Measurements from ENCODE around the gene PIGR. TPM values are rescaled to one million over a fixed set of nuclear protein-coding genes. Genes with fewer than 3 reads are reported as not detected.

PIGR gene
- polyA plus RNA-seq, 1 donor (not counting 4 experiments of a cell fraction or from before 2014, with no cell fraction given): 0.01 TPM

- Histone ChIP-seq H3K27me3 (ENCODE audit: control insufficient read depth, extremely low read depth, insufficient read depth, low read length) (no peaks in the 10 kb centered on the region), H3K36me3 (ENCODE audit: control insufficient read depth in 2 of 2, extremely low read depth in 1 of 2, insufficient read depth in 2 of 2, low read length in 2 of 2) (peaks cover 0 to 17% of the 10 kb centered on the region in 2 experiments), H3K79me2 (ENCODE audit: control insufficient read depth, insufficient read depth, low read length) (peaks cover 5% of the 10 kb centered on the region), H3K9ac (ENCODE audit: control insufficient read depth, extremely low read depth, insufficient read depth, low read length) (peak overlapping the region; percentile 23), H3K9me1 (ENCODE audit: control insufficient read depth, extremely low read depth, insufficient read depth, low read length) (no peaks in the 10 kb centered on the region), H3K4me3 (ENCODE audit: control insufficient read depth in 2 of 3, extremely low read depth in 1 of 3, insufficient read depth in 2 of 3, low read depth in 1 of 3, low read length in 3 of 3) (no peak overlapping the region), H3K4me1 (ENCODE audit: control insufficient read depth, extremely low read depth, insufficient read depth, low read length) (peaks cover 45% of the 10 kb centered on the region), H3K4me2 (ENCODE audit: control insufficient read depth, extremely low read depth, insufficient read depth, low read depth, low read length) (peak overlapping the region; percentile 13), H4K20me1 (ENCODE audit: control insufficient read depth, extremely low read depth, insufficient read depth, low read length) (no peaks in the 10 kb centered on the region), H3K27ac (ENCODE audit: control insufficient read depth, insufficient read depth, low read length) (peak overlapping the region; percentile 91), H3K9me3 (ENCODE audit: control insufficient read depth, low read depth, low read length) (no peaks in the 10 kb centered on the region), H2AFZ (ENCODE audit: control insufficient read depth, low read length) (no peak overlapping the region)
- dilution Hi-C loops (cut with MboI; ENCODE audit: extremely low pct_ligation_motif_present, low sequenced_read_pairs): no loop called here
- no peak for FAIRE-seq
- DNase-seq (ENCODE audit: low read depth, low spot score): no peak
- TF ChIP-seq EZH2 (IDR thresholded peaks at IDR 0.05; ENCODE audit: low read length): no peak
- no peak for TF ChIP-seq CTCF (optimal IDR thresholded peaks at IDR 0.05 in 1 of 3, IDR thresholded peaks at IDR 0.05 in 1 of 3, conservative IDR thresholded peaks at IDR 0.05 in 1 of 3; ENCODE audit: extremely low read depth in 1 of 3, insufficient read depth in 2 of 3, low read length in 3 of 3)
These were observed 41.7 kb downstream of the PIGR start for GRCh38 chr1:206904423-206905142.

GRCh38 chr1:206903687-206904086 is 42.6 kb downstream of the PIGR start:
- H3K27ac ChIP-seq (ENCODE audit: control insufficient read depth, insufficient read depth, low read length): no peak overlapping the region
- no peaks in the 10 kb centered on the region for H4K20me1 ChIP-seq (ENCODE audit: control insufficient read depth, extremely low read depth, insufficient read depth, low read length)
- H3K4me1 ChIP-seq (ENCODE audit: control insufficient read depth, extremely low read depth, insufficient read depth, low read length): peaks cover 45% of the 10 kb centered on the region
- peaks cover 5% of the 10 kb centered on the region for H3K79me2 ChIP-seq (ENCODE audit: control insufficient read depth, insufficient read depth, low read length)
- no peak for DNase-seq (ENCODE audit: low read depth, low spot score)
- no peak overlapping the region for H3K4me3 ChIP-seq (ENCODE audit: control insufficient read depth in 2 of 3, extremely low read depth in 1 of 3, insufficient read depth in 2 of 3, low read depth in 1 of 3, low read length in 3 of 3)
- H3K9me1 ChIP-seq (ENCODE audit: control insufficient read depth, extremely low read depth, insufficient read depth, low read length): no peaks in the 10 kb centered on the region
- H2AFZ ChIP-seq (ENCODE audit: control insufficient read depth, low read length): no peak overlapping the region
- dilution Hi-C loops (cut with MboI; ENCODE audit: extremely low pct_ligation_motif_present, low sequenced_read_pairs): no loop called here
- H3K4me2 ChIP-seq (ENCODE audit: control insufficient read depth, extremely low read depth, insufficient read depth, low read depth, low read length): no peak overlapping the region
- H3K9ac ChIP-seq (ENCODE audit: control insufficient read depth, extremely low read depth, insufficient read depth, low read length): no peak overlapping the region
- H3K9me3 ChIP-seq (ENCODE audit: control insufficient read depth, low read depth, low read length): no peaks in the 10 kb centered on the region
- H3K27me3 ChIP-seq (ENCODE audit: control insufficient read depth, extremely low read depth, insufficient read depth, low read length): no peaks in the 10 kb centered on the region
- FAIRE-seq: no peak
- peaks cover 0 to 17% of the 10 kb centered on the region in 2 experiments for H3K36me3 ChIP-seq (ENCODE audit: control insufficient read depth in 2 of 2, extremely low read depth in 1 of 2, insufficient read depth in 2 of 2, low read length in 2 of 2)
- TF ChIP-seq CTCF (optimal IDR thresholded peaks at IDR 0.05 in 1 of 3, IDR thresholded peaks at IDR 0.05 in 1 of 3, conservative IDR thresholded peaks at IDR 0.05 in 1 of 3; ENCODE audit: extremely low read depth in 1 of 3, insufficient read depth in 2 of 3, low read length in 3 of 3) (no peak), EZH2 (IDR thresholded peaks at IDR 0.05; ENCODE audit: low read length) (no peak)

All from keratinocyte (primary cell).